ENCODE results near the gene HMCN2.

Gene HMCN2

GRCh38 chr9:130320723-130321481 is 55.3 kb downstream of the HMCN2 start:
- no peak overlapping the region for H3K4me3 ChIP-seq (ENCODE audit: low read length)
- no peaks in the 10 kb centered on the region for H3K9me3 ChIP-seq (replicated peaks; ENCODE audit: insufficient read depth, low read length)
- H3K9ac ChIP-seq (ENCODE audit: low read length), result no peak overlapping the region
- TF ChIP-seq, protein P1, sequence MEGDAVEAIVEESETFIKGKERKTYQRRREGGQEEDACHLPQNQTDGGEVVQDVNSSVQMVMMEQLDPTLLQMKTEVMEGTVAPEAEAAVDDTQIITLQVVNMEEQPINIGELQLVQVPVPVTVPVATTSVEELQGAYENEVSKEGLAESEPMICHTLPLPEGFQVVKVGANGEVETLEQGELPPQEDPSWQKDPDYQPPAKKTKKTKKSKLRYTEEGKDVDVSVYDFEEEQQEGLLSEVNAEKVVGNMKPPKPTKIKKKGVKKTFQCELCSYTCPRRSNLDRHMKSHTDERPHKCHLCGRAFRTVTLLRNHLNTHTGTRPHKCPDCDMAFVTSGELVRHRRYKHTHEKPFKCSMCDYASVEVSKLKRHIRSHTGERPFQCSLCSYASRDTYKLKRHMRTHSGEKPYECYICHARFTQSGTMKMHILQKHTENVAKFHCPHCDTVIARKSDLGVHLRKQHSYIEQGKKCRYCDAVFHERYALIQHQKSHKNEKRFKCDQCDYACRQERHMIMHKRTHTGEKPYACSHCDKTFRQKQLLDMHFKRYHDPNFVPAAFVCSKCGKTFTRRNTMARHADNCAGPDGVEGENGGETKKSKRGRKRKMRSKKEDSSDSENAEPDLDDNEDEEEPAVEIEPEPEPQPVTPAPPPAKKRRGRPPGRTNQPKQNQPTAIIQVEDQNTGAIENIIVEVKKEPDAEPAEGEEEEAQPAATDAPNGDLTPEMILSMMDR (IDR thresholded peaks at IDR 0.05; ENCODE audit: low read length), result no peak; the same call in 1 of the 2 replicates
- TF ChIP-seq EZH2 (optimal IDR thresholded peaks at IDR 0.05; ENCODE audit: low read depth, low read length) (no peak), EZH2phosphoT487 (IDR thresholded peaks at IDR 0.05; ENCODE audit: low read length) (no peak)
- no peaks in the 10 kb centered on the region for H3K4me1 ChIP-seq (ENCODE audit: low read length)
- no peaks in the 10 kb centered on the region for H3K79me2 ChIP-seq (ENCODE audit: low read length)
- H2AFZ ChIP-seq (ENCODE audit: low read length), result no peak overlapping the region
- no peak overlapping the region for H3K4me2 ChIP-seq (ENCODE audit: low read depth, low read length)
- H3K9me2 ChIP-seq (replicated peaks; ENCODE audit: insufficient read depth, low read length), result no peaks in the 10 kb centered on the region
- no peaks in the 10 kb centered on the region for H3K36me3 ChIP-seq (replicated peaks; ENCODE audit: insufficient read depth, low read length)
- no peaks in the 10 kb centered on the region for H4K20me1 ChIP-seq (ENCODE audit: insufficient read depth, low read length)
- H3K27ac ChIP-seq (ENCODE audit: low read length), result no peak overlapping the region
- no peaks in the 10 kb centered on the region for H3F3A ChIP-seq (ENCODE audit: insufficient read depth, low read length)
- peaks cover 97% of the 10 kb centered on the region for H3K27me3 ChIP-seq (replicated peaks; ENCODE audit: insufficient read depth, low read length)
- DNase-seq, result no peak

- Histone ChIP-seq H2AFZ (ENCODE audit: low read length) (no peak overlapping the region), H3K27me3 (replicated peaks; ENCODE audit: insufficient read depth, low read length) (peaks cover 97% of the 10 kb centered on the region), H3K4me1 (ENCODE audit: low read length) (no peaks in the 10 kb centered on the region), H3K9ac (ENCODE audit: low read length) (no peak overlapping the region), H3K36me3 (replicated peaks; ENCODE audit: insufficient read depth, low read length) (no peaks in the 10 kb centered on the region), H3K4me3 (ENCODE audit: low read length) (no peak overlapping the region), H3K79me2 (ENCODE audit: low read length) (no peaks in the 10 kb centered on the region), H4K20me1 (ENCODE audit: insufficient read depth, low read length) (no peaks in the 10 kb centered on the region), H3K9me2 (replicated peaks; ENCODE audit: insufficient read depth, low read length) (no peaks in the 10 kb centered on the region), H3K9me3 (replicated peaks; ENCODE audit: insufficient read depth, low read length) (no peaks in the 10 kb centered on the region), H3K27ac (ENCODE audit: low read length) (no peak overlapping the region), H3K4me2 (ENCODE audit: low read depth, low read length) (no peak overlapping the region), H3F3A (ENCODE audit: insufficient read depth, low read length) (no peaks in the 10 kb centered on the region)
- TF ChIP-seq, protein P1 (IDR thresholded peaks at IDR 0.05; ENCODE audit: low read length), result no peak
- no peak for TF ChIP-seq EZH2 (optimal IDR thresholded peaks at IDR 0.05; ENCODE audit: low read depth, low read length)
- no peak for TF ChIP-seq EZH2phosphoT487 (IDR thresholded peaks at IDR 0.05; ENCODE audit: low read length)
- no peak for DNase-seq
These were observed 56.0 kb downstream of the HMCN2 start for GRCh38 chr9:130321539-130321938.

GRCh38 chr9:130323051-130323745 is 57.6 kb downstream of the HMCN2 start:
- no peaks in the 10 kb centered on the region for H4K20me1 ChIP-seq (ENCODE audit: insufficient read depth, low read length)
- H3K27ac ChIP-seq (ENCODE audit: low read length), result no peak overlapping the region
- peaks cover 100% of the 10 kb centered on the region for H3K27me3 ChIP-seq (replicated peaks; ENCODE audit: insufficient read depth, low read length)
- H3K36me3 ChIP-seq (replicated peaks; ENCODE audit: insufficient read depth, low read length), result no peaks in the 10 kb centered on the region
- no peaks in the 10 kb centered on the region for H3K79me2 ChIP-seq (ENCODE audit: low read length)
- H3K4me1 ChIP-seq (ENCODE audit: low read length), result no peaks in the 10 kb centered on the region
- H3F3A ChIP-seq (ENCODE audit: insufficient read depth, low read length), result no peaks in the 10 kb centered on the region
- DNase-seq, result no peak
- no peaks in the 10 kb centered on the region for H3K9me3 ChIP-seq (replicated peaks; ENCODE audit: insufficient read depth, low read length)
- no peak overlapping the region for H2AFZ ChIP-seq (ENCODE audit: low read length)
- TF ChIP-seq, protein P1 (IDR thresholded peaks at IDR 0.05; ENCODE audit: low read length), result no peak
- no peak for TF ChIP-seq EZH2phosphoT487 (IDR thresholded peaks at IDR 0.05; ENCODE audit: low read length)
- no peak for TF ChIP-seq EZH2 (optimal IDR thresholded peaks at IDR 0.05; ENCODE audit: low read depth, low read length)
- no peaks in the 10 kb centered on the region for H3K9me2 ChIP-seq (replicated peaks; ENCODE audit: insufficient read depth, low read length)
- no peak overlapping the region for H3K9ac ChIP-seq (ENCODE audit: low read length)
- no peak overlapping the region for H3K4me2 ChIP-seq (ENCODE audit: low read depth, low read length)
- no peak overlapping the region for H3K4me3 ChIP-seq (ENCODE audit: low read length)
